Activated CD4-positive, alpha-beta T cell treated with anti-CD3 and anti-CD28 coated beads, Interleukin-2, Interleukin-6, amounts not matched to agents 100 ng/mL and 50 ng/mL, durations not matched to agents 16 hours and 8 hours (primary cell): ENCODE results near the gene IFNA16.
"Not testable (repeated sequence)": the region's sequence is repeated elsewhere in the genome, so short reads cannot be mapped to it uniquely, and the experiment has no call there.

Source experiments
- DNase-seq: peaks from one replicate; pipeline ENCODE4 v3.0.0-alpha.2; 2020

IFNA16 gene

DNA sequence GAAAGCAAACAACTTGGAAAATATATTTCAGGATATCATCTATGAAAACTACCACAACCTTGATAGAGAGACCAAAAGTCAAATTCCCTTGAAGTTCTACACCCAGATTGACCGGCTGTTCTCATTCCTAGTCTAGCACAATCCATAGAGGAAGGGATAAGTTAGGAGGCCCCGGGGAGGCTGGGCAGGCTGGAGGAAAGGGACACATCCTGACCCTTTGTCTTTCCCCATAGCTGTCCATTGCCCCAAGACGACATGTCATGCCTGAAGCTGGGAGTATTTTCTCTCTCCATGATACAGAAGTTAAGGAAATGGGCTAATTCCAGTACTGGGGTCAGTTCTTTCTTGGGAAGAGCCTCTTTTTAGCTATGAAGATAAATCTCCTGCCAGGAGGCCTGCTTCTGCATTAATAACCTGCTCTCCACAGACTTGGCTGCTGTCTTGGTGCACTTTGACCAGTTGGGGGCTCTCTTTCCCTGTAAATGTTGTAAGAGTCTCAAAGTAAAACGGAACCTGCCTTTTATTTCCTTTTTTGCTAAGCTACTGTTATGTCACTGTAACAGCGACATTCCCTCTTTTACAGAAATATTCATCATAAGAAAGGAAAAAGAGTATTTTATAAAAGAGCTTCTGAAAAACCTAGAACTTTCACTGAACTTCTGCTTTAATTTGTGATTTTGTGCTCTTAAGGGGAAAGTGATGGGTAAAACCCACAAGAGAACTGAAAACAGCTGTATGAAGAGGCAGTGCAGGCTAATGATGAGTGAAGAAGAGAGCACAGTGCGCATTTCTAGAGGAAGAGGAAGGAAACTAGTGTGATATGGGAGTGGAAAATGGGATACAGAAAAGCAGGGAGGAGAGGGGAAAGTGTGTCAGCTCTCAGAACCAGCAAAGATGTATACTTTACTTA is 22.0 kb downstream of the IFNA16 start:
- peak; percentile 72 for DNase-seq

DNA sequence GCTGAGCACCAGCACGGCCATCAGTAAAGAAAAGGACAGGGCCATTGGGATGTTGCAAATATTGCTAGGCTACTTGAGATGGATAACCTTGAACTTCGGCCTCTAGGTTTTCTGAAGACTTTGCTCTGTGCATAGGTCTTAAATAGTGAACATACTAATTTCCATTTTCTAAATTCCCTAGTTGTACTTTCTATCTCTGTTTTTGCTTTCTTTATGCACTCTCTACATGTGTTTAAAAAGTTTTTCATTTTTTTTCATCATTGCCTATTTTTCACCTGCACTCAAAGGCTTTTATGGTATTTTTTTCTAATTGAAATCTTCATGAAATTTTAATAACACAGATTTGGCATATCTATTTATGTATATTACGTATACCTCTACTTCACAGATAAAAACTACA is 29.6 kb downstream of the IFNA16 start, which contains the start of gene IFNA4:
Gene IFNA4 (minus strand): TSS at position 101 of the 400 bp plus-strand sequence. CDS start 56 bp downstream, at position 45.
- DNase-seq, result not testable (repeated sequence)

DNA sequence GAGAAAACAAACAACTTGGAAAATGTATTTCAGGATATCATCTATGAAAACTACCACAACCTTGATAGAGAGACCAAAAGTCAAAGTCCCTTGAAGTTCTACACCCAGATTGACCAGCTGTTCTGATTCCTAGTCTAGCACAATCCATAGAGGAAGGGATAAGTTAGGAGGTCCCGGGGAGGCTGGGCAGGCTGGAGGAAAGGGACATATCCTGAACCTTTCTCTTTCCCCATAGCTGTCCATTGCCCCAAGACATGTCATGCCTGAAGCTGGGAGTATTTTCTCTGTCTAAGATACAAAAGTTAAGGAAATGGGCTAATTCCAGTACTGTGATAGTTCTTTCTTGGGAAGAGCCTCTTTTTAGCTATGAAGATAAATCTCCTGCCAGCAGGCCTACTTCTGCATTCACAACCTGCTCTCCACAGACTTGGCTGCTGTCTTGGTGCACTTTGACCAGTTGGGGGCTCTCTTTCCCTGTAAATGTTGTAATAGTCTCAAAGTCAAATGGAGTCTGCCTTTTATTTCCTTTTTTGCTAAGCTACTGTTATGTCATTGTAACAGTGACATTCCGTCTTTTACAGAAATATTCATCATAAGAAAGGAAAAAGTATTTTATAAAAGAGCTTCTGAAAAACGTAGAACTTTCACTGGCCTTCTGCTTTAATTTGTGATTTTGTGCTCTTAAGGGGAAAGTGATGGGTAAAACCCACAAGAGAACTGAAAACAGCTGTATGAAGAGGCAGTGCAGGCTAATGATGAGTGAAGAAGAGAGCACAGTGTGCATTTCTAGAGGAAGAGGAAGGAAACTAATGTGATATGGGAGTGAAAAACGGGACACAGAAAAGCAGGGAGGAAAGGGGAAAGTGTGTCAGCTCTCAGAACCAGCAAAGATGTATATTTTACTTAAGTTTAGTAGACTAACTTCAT is 34.0 kb downstream of the IFNA16 start:
- DNase-seq, result peak; percentile 49

DNA sequence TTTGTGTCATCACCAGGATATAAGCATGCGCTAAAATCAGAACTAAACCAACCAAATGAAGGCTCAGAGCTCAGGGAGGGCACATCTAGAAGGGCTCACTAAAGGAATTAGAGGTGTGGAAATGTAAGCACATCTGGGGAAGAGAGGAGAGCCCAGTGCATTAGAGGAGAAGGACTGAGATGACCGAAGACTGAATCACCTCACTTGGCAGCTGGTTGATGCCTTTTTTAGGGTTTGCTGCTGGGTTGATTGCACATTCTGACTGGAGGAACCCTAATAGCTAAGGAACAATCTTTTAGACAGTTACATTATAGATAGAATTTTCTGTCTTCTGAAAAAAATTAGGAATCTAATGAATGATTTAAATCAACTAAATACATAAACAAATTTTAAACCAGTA is 42.4 kb downstream of the IFNA16 start:
- no peak for DNase-seq

DNA sequence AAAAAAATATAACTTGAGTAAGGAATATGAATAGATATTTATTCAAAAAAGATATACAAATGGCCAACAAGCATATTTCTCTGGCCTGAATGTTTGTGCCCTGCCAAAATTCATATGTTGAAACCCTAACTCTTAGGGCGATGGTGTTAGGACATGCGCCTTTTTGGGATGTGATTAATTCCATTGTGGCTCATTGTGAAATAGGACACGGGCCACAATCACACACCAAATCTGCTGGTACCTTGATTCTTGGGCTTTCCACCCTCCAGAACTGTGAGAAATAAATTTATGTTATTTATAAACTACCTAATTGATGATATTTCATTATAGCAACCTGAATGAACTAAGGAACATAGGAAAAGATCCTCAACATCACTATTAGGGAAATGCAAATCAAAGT is 45.0 kb downstream of the IFNA16 start:
- no peak for DNase-seq

DNA sequence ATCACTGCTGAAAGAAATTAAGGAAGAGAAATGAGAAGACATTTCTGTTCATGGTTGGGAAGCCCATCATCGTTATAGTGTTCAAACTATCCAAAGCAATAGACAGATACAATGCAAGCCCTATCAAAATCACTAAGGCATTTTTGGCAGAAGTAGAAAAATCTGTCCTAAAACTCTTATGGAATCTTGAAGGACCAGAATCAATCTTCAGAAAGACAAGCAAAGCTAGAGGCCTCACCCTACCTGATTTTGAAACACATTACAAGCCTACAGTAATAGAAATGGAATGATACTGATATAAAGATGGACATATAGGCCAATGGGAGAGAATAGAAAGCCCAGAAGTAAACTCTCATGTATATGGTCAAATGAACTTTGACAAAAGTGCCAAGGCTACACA is 45.8 kb downstream of the IFNA16 start:
- no peak for DNase-seq

DNA sequence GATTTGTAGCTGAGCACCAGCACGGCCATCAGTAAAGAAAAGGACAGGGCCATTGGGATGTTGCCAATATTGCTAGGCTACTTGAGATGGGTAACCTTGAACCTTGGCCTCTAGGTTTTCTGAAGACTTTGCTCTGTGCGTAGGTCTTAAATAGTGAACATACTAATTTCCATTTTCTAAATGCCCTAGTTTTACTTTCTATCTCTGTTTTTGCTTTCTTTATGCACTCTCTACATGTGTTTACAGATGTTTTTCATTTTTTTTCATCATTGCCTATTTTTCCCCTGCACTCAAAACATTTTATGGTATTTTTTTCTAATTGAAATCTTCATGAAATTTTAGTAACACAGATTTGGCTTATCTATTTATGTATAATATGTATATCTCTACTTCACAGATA is 50.6 kb downstream of the IFNA16 start, which contains the start of gene IFNA21:
Gene IFNA21 (minus strand): TSS at position 101 of the 400 bp plus-strand sequence. CDS start 48 bp downstream, at position 53.
- not testable (repeated sequence) for DNase-seq
